MM.1S (cell line): ENCODE data around the gene HNF4A.

Experiments used
- EZH2phosphoT487 ChIP-seq: fragments of 300-600 bp; sonication (generic); IDR thresholded peaks from 2 replicates; pipeline ENCODE4 v1.6.1; 2018; ENCODE audit warnings: antibody characterized with exemption, low read length
- TF ChIP-seq, protein P1 (sequence below): fragments of 300-600 bp; sonication (generic); IDR thresholded peaks from 2 replicates; pipeline ENCODE4 v1.5.1; 2016; ENCODE audit warnings: antibody characterized with exemption, low read length, mixed read lengths

DNA sequence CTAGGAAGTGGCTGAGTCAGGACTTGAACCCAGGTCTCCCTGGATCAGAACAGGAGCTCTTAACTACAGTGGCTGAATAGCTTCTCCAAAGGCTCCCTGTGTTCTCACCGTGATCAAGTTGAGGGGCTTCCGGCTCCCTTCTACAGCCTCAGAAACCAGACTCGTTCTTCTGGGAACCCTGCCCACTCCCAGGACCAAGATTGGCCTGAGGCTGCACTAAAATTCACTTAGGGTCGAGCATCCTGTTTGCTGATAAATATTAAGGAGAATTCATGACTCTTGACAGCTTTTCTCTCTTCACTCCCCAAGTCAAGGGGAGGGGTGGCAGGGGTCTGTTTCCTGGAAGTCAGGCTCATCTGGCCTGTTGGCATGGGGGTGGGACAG is 75.6 kb downstream of the HNF4A start:
- TF ChIP-seq, protein P1, sequence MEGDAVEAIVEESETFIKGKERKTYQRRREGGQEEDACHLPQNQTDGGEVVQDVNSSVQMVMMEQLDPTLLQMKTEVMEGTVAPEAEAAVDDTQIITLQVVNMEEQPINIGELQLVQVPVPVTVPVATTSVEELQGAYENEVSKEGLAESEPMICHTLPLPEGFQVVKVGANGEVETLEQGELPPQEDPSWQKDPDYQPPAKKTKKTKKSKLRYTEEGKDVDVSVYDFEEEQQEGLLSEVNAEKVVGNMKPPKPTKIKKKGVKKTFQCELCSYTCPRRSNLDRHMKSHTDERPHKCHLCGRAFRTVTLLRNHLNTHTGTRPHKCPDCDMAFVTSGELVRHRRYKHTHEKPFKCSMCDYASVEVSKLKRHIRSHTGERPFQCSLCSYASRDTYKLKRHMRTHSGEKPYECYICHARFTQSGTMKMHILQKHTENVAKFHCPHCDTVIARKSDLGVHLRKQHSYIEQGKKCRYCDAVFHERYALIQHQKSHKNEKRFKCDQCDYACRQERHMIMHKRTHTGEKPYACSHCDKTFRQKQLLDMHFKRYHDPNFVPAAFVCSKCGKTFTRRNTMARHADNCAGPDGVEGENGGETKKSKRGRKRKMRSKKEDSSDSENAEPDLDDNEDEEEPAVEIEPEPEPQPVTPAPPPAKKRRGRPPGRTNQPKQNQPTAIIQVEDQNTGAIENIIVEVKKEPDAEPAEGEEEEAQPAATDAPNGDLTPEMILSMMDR: no peak
- no peak for TF ChIP-seq EZH2phosphoT487
